ENCODE data around the gene PEX19.

The PEX19 gene

GRCh38 chr1:160236806-160237205, 48.1 kb downstream of the PEX19 start:
- no peak for DNase-seq

- no peak for DNase-seq
These were observed 52.0 kb downstream of the PEX19 start for GRCh38 chr1:160232911-160233310.

- DNase-seq: no peak
These were observed 56.5 kb downstream of the PEX19 start for GRCh38 chr1:160228431-160228830.

- DNase-seq: no peak
These were observed 57.4 kb downstream of the PEX19 start for GRCh38 chr1:160227561-160227960.

GRCh38 chr1:160227034-160227433, 57.9 kb downstream of the PEX19 start:
- DNase-seq: no peak
